ENCODE results near the gene CEACAM19.

GRCh38 chr19:44666852-44667556 lies 4.3 kb upstream of the CEACAM19 start:
- TF ChIP-seq EZH2 (conservative IDR thresholded peaks at IDR 0.05; ENCODE audit: low read depth, low read length) (no peak), SALL1 (CRISPR knock-in tag; IDR thresholded peaks at IDR 0.05) (no peak), TAF1 (CRISPR knock-in tag; IDR thresholded peaks at IDR 0.05) (no peak), AFF4 (CRISPR knock-in tag; IDR thresholded peaks at IDR 0.05) (no peak), FOXM1 (CRISPR knock-in tag; IDR thresholded peaks at IDR 0.05) (no peak), ZNF614 (CRISPR knock-in tag; IDR thresholded peaks at IDR 0.05; ENCODE audit: borderline replicate concordance) (no peak), CBX2 (IDR thresholded peaks at IDR 0.05; ENCODE audit: low read depth, low read length) (no peak), CBX2 (CRISPR knock-in tag; IDR thresholded peaks at IDR 0.05; ENCODE audit: low read depth) (no peak), ELF1 (CRISPR knock-in tag; IDR thresholded peaks at IDR 0.05) (no peak), ZNF124 (CRISPR knock-in tag; IDR thresholded peaks at IDR 0.05) (no peak), CTCF (CRISPR knock-in tag; IDR thresholded peaks at IDR 0.05) (no peak)
